HCT116 (cell line): ENCODE results near the gene HTRA2. TPM values are rescaled to one million over a fixed set of nuclear protein-coding genes. Genes with fewer than 3 reads are reported as not detected.

Experiments used
- ATAC-seq: fragments of 200-7000 bp; cut with Tn5 transposase; 2 replicates; pipeline ENCODE4 v1.9.1; 2020; ENCODE audit warnings: mild to moderate bottlenecking, moderate library complexity
- BruUV-seq: library from RNA; stranded (reverse); fragments of 400-500 nt; replicated peaks from 2 replicates; lab custom pipeline; 2021; lab: Mats Ljungman, UMichigan
- CTCF ChIA-PET: fragments of 300-600 bp; sonication (Branson Sonifier 250); formaldehyde crosslinking; loops from one replicate; lab custom pipeline; 2021; ENCODE audit warnings: antibody characterized with exemption; lab: Charles Lee
- POLR2A ChIA-PET: fragments of 300-600, 350-600 bp; sonication (Branson Sonifier 250); formaldehyde crosslinking; loops from one replicate; lab custom pipeline; 2021; ENCODE audit warnings: antibody characterized with exemption; lab: Charles Lee
- RAD21 ChIA-PET, 2 experiments: fragments of 300-600 bp; sonication (Branson Sonifier 250); formaldehyde crosslinking; loops; one replicate each; lab custom pipeline; 2023; ENCODE audit warnings: low total read pairs in 2 of 2; ENCODE audit not compliant: uncharacterized antibody in 2 of 2, unreplicated experiment in 2 of 2, low non-redundant PET in 1 of 2; lab: Charles Lee
- DNase-seq: peaks from one replicate; pipeline ENCODE4 v3.0.0-alpha.2; 2010; ENCODE audit warnings: low read depth, low spot score
- H2AFZ ChIP-seq: fragments of 200-600 bp; shearing (Covaris generic), sonication (generic); 2 replicates; pipeline ENCODE4 v1.6.1; 2017; ENCODE audit warnings: low read depth, mixed run types, mixed read lengths, antibody characterized with exemption, low read length; ENCODE audit not compliant: poor library complexity, severe bottlenecking
- H3K27ac ChIP-seq: 2 replicates; pipeline ENCODE4 v1.5.1; 2012; ENCODE audit warnings: low read depth, low read length
- H3K27me3 ChIP-seq: fragments of 200-600 bp; sonication (generic); 2 replicates; pipeline ENCODE4 v1.6.1; 2016; ENCODE audit warnings: mixed run types, low read length, mixed read lengths; ENCODE audit not compliant: insufficient read depth
- H3K36me3 ChIP-seq, 2 experiments: fragments of 200-500 bp in 1 of 2; fragments of 200-600 bp in 1 of 2; sonication (Bioruptor generic) in 1 of 2; sonication (generic) in 1 of 2; 2 replicates each; pipeline versions ENCODE4 v1.5.1 to v1.6.1; 2014 to 2016; ENCODE audit warnings: low read length in 2 of 2, inconsistent platforms in 1 of 2, mixed read lengths in 1 of 2, mixed run types in 1 of 2; ENCODE audit not compliant: insufficient read depth in 2 of 2, control insufficient read depth in 1 of 2
- H3K4me1 ChIP-seq, 2 experiments: fragments of 200-600 bp in 1 of 2; sonication (generic) in 1 of 2; 2 replicates each; pipeline versions ENCODE4 v1.5.1 to v1.6.1; 2012 to 2017; ENCODE audit warnings: low read length in 2 of 2, inconsistent platforms in 1 of 2, mild to moderate bottlenecking in 1 of 2, mixed read lengths in 1 of 2, mixed run types in 1 of 2, moderate library complexity in 1 of 2; ENCODE audit not compliant: insufficient read depth in 2 of 2, control insufficient read depth in 1 of 2
- H3K4me2 ChIP-seq: fragments of 200-600 bp; sonication (generic); 2 replicates; pipeline ENCODE4 v1.6.1; 2017; ENCODE audit warnings: mixed run types, low read length, mixed read lengths
- H3K4me3 ChIP-seq, 2 experiments: fragments of 200-600 bp in 1 of 2; sonication (generic) in 1 of 2; replicated peaks in 1 of 2; 2 replicates each; pipeline ENCODE4 v1.5.1; 2011 to 2016; ENCODE audit warnings: low read length in 2 of 2, control low read depth in 1 of 2, low read depth in 1 of 2, mild to moderate bottlenecking in 1 of 2, mixed read lengths in 1 of 2, mixed run types in 1 of 2
- H3K79me2 ChIP-seq: fragments of 200-600 bp; sonication (generic); 2 replicates; pipeline ENCODE4 v1.6.1; 2017; ENCODE audit warnings: mild to moderate bottlenecking, mixed run types, low read length, moderate library complexity, mixed read lengths; ENCODE audit not compliant: insufficient read depth
- H3K9ac ChIP-seq: fragments of 200-600 bp; sonication (generic); 2 replicates; pipeline ENCODE4 v1.6.1; 2016; ENCODE audit warnings: low read length, mixed read lengths
- H3K9me2 ChIP-seq: fragments of 200-600 bp; sonication (generic), shearing (Covaris generic); 2 replicates; pipeline ENCODE4 v1.6.1; 2017; ENCODE audit warnings: mixed run types, mild to moderate bottlenecking, moderate library complexity; ENCODE audit not compliant: insufficient read depth
- H3K9me3 ChIP-seq, 2 experiments: fragments of 200-500 bp in 1 of 2; fragments of 200-600 bp in 1 of 2; sonication (Bioruptor generic) in 1 of 2; sonication (generic) in 1 of 2; 2 replicates each; pipeline ENCODE4 v1.6.1; 2014 to 2017; ENCODE audit warnings: low read length in 2 of 2, mixed read lengths in 2 of 2, inconsistent platforms in 1 of 2, low read depth in 1 of 2, mild to moderate bottlenecking in 1 of 2, mixed run types in 1 of 2, moderate library complexity in 1 of 2; ENCODE audit not compliant: control insufficient read depth in 1 of 2, insufficient read depth in 1 of 2
- H4K20me1 ChIP-seq: fragments of 200-600 bp; sonication (generic), shearing (Covaris generic); 2 replicates; pipeline ENCODE4 v1.6.1; 2017; ENCODE audit warnings: mixed run types, mild to moderate bottlenecking, moderate library complexity; ENCODE audit not compliant: insufficient read depth
- ATF3 ChIP-seq: IDR thresholded peaks from 2 replicates; pipeline ENCODE4 v1.6.1; 2012
- CBX3 ChIP-seq: IDR thresholded peaks from 2 replicates; pipeline ENCODE4 v1.6.1; 2012; ENCODE audit warnings: low read depth
- CEBPB ChIP-seq: IDR thresholded peaks from 2 replicates; pipeline ENCODE4 v1.6.1; 2012; ENCODE audit warnings: low read depth
- CTCF ChIP-seq, 3 experiments: fragments of 200-600 bp in 1 of 3; sonication (generic) in 1 of 3; IDR thresholded peaks in 2 of 3; conservative IDR thresholded peaks in 1 of 3; 2 replicates each; pipeline ENCODE4 v1.5.1; 2012 to 2017; ENCODE audit warnings: low read depth in 2 of 3, low read length in 2 of 3, antibody characterized with exemption in 1 of 3, borderline replicate concordance in 1 of 3, control low read depth in 1 of 3, mild to moderate bottlenecking in 1 of 3, mixed read lengths in 1 of 3, mixed run types in 1 of 3, moderate library complexity in 1 of 3; ENCODE audit not compliant: insufficient read depth in 1 of 3
- EGR1 ChIP-seq: IDR thresholded peaks from 2 replicates; pipeline ENCODE4 v1.6.1; 2012; ENCODE audit warnings: low read depth
- ELF1 ChIP-seq: IDR thresholded peaks from 2 replicates; pipeline ENCODE4 v1.6.1; 2012; ENCODE audit warnings: low read depth, borderline replicate concordance
- EZH2phosphoT487 ChIP-seq: fragments of 200-600 bp; IDR thresholded peaks from 2 replicates; pipeline ENCODE4 v1.6.1; 2018; ENCODE audit warnings: antibody characterized with exemption, borderline replicate concordance
- FOSL1 ChIP-seq: IDR thresholded peaks from 2 replicates; pipeline ENCODE4 v1.6.1; 2012; ENCODE audit warnings: low read depth
- JUND ChIP-seq: IDR thresholded peaks from 2 replicates; pipeline ENCODE4 v1.6.1; 2012
- POLR2A ChIP-seq: IDR thresholded peaks from 2 replicates; pipeline ENCODE4 v1.7.0; 2011; ENCODE audit warnings: borderline replicate concordance; ENCODE audit not compliant: insufficient read depth, insufficient read length; ENCODE audit errors: extremely low read depth
- POLR2AphosphoS5 ChIP-seq: IDR thresholded peaks from 2 replicates; pipeline ENCODE4 v1.6.1; 2011; ENCODE audit warnings: mild to moderate bottlenecking, low read depth, low read length, moderate library complexity
- RAD21 ChIP-seq: IDR thresholded peaks from 2 replicates; pipeline ENCODE4 v1.6.1; 2012; ENCODE audit warnings: low read depth, mild to moderate bottlenecking
- REST ChIP-seq: IDR thresholded peaks from 2 replicates; pipeline ENCODE4 v1.6.1; 2012; ENCODE audit warnings: low read depth
- SIN3A ChIP-seq: IDR thresholded peaks from 2 replicates; pipeline ENCODE4 v1.6.1; 2012; ENCODE audit warnings: low read depth
- SP1 ChIP-seq: IDR thresholded peaks from 2 replicates; pipeline ENCODE4 v1.6.1; 2012; ENCODE audit warnings: low read depth
- TCF7L2 ChIP-seq: IDR thresholded peaks from 2 replicates; pipeline ENCODE4 v1.7.0; 2011; ENCODE audit warnings: borderline replicate concordance, inconsistent platforms; ENCODE audit not compliant: insufficient read depth, insufficient read length; ENCODE audit errors: extremely low read depth
- ZBTB33 ChIP-seq: IDR thresholded peaks from 2 replicates; pipeline ENCODE4 v1.6.1; 2011; ENCODE audit warnings: mild to moderate bottlenecking, low read length, moderate library complexity; ENCODE audit not compliant: insufficient replicate concordance; ENCODE audit errors: extremely low read depth
- ZFX ChIP-seq: fragments of 450-650 bp; IDR thresholded peaks from 2 replicates; pipeline ENCODE4 v1.6.1; 2017
- ZNF274 ChIP-seq: fragments of 200-500 bp; sonication (Bioruptor generic); IDR thresholded peaks from 2 replicates; pipeline ENCODE4 v1.6.1; 2014; ENCODE audit warnings: mild to moderate bottlenecking, low read depth, low read length, inconsistent platforms
- intact Hi-C: fragments of 100-400 bp; cut with micrococcal nuclease; formaldehyde crosslinking; loops from 2 replicates; pipeline ENCODE4 v1.10.0; 2022
- total RNA-seq: library from RNA; stranded (reverse); gene quantifications from one replicate; pipeline ENCODE4 v1.2.1, GENCODE V29; 2021; ENCODE audit not compliant: unreplicated experiment

The HTRA2 gene
- total RNA-seq, 1 experiment from 2014 or later = 36.2 TPM

GRCh38 chr2:74559912-74560311 lies 30.2 kb downstream of the HTRA2 start:
- intact Hi-C loops = no loop called here
- Histone ChIP-seq H3K4me2 (no peak overlapping the region), H3K4me1 (peaks cover 5 to 29% of the 10 kb centered on the region in 2 experiments; a peak in 3 of 4 replicates), H3K27ac (no peak overlapping the region), H3K9me3 (no peaks in the 10 kb centered on the region), H3K36me3 (peaks cover 7 to 9% of the 10 kb centered on the region in 2 experiments; a peak in 3 of 4 replicates), H2AFZ (no peak overlapping the region), H3K9me2 (no peaks in the 10 kb centered on the region), H3K79me2 (peaks cover 6% of the 10 kb centered on the region; the same call in 1 of the 2 replicates), H3K4me3 (no peak overlapping the region), H3K27me3 (no peaks in the 10 kb centered on the region), H3K9ac (no peak overlapping the region), H4K20me1 (no peaks in the 10 kb centered on the region)
- BruUV-seq = no TSS peak
- ChIA-PET RAD21 (no interaction called here), POLR2A (no interaction called here), CTCF (no interaction called here)
- DNase-seq = no peak
- no peak for TF ChIP-seq TCF7L2
- no peak for TF ChIP-seq POLR2A
- no peak for TF ChIP-seq RAD21
- TF ChIP-seq ZNF274 = no peak
- no peak for TF ChIP-seq SIN3A
- TF ChIP-seq CTCF (IDR thresholded peaks at IDR 0.05 in 2 of 3, conservative IDR thresholded peaks at IDR 0.05 in 1 of 3; ENCODE audit: borderline replicate concordance in 1 of 3, insufficient read depth in 1 of 3, low read depth in 2 of 3, low read length in 2 of 3) = no peak
- no peak for TF ChIP-seq EZH2phosphoT487
- TF ChIP-seq JUND = no peak
- no peak for TF ChIP-seq FOSL1
- no peak for TF ChIP-seq REST
- TF ChIP-seq ELF1 = no peak
- TF ChIP-seq ZBTB33 = no peak
- no peak for TF ChIP-seq CEBPB
- no peak for TF ChIP-seq CBX3
- TF ChIP-seq EGR1 = no peak
- no peak for TF ChIP-seq SP1
- TF ChIP-seq POLR2AphosphoS5 = no peak
- no peak for TF ChIP-seq ATF3
- TF ChIP-seq ZFX = no peak
- no peak for ATAC-seq
